ENCODE results near the gene LIPT2.
"Not testable (repeated sequence)": the region's sequence is repeated elsewhere in the genome, so short reads cannot be mapped to it uniquely, and the experiment has no call there.

Gene LIPT2

GRCh38 chr11:74492974-74493790 is at the start of gene LIPT2:
Gene LIPT2 (minus strand): TSS chr11:74493724. CDS start chr11:74493703, 21 bp downstream.
- TF ChIP-seq CTCF (conservative IDR thresholded peaks at IDR 0.05; ENCODE audit: control insufficient read depth, insufficient read depth, low read depth, low read length) = no peak
- H3K4me3 ChIP-seq (ENCODE audit: control insufficient read depth, low read depth, low read length) = peak within 1 kb of the TSS; percentile 52
- DNase-seq (ENCODE audit: low read depth) = peak; percentile 96

DNA sequence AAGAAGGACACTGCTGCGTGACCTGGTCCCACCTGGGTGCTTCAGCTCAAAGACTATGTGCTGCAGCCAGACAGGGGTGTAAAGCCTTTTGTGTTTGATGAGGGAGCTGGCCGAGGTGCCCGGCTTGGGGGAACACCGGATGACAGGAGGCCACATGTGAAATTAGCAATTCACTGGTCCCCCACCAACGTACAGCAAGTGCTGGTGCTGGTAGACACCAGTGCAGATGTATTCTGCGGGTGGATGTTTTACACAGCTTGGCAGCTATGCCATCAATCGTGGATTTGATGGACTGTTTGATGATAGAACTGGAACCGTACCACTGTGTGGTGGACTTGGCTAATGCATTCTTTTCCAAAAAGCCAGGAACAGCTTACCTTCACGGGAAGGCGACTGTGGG is 47.9 kb upstream of the LIPT2 start:
- DNase-seq (ENCODE audit: low read depth) = no peak
- H3K4me3 ChIP-seq (ENCODE audit: control insufficient read depth, low read depth, low read length) = no peak overlapping the region
- TF ChIP-seq CTCF (conservative IDR thresholded peaks at IDR 0.05; ENCODE audit: control insufficient read depth, insufficient read depth, low read depth, low read length) = no peak

DNA sequence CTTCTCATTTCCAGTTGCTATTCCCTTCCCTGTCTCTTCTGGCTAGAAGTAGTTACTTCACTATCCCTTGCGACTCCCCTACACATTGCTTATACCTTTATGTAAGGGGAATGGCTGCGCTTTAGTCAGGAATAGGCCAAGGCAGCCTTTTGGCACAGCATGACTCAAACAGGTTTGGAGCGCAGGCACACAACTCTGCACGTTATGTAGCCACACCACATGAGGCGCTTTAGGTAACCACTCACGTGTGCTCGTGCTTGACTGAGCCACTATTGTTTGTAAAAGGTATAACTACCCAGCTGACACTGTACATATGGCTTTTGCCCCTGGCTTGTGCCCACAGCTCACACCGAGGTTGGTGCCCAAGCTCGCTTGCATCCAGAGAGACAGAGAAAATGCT is 46.7 kb upstream of the LIPT2 start:
- DNase-seq (ENCODE audit: low read depth) = no peak
- H3K4me3 ChIP-seq (ENCODE audit: control insufficient read depth, low read depth, low read length) = no peak overlapping the region
- TF ChIP-seq CTCF (conservative IDR thresholded peaks at IDR 0.05; ENCODE audit: control insufficient read depth, insufficient read depth, low read depth, low read length) = no peak

GRCh38 chr11:74538680-74539079 is 45.2 kb upstream of the LIPT2 start:
- TF ChIP-seq CTCF (conservative IDR thresholded peaks at IDR 0.05; ENCODE audit: control insufficient read depth, insufficient read depth, low read depth, low read length) = no peak
- no peak for DNase-seq (ENCODE audit: low read depth)

DNA sequence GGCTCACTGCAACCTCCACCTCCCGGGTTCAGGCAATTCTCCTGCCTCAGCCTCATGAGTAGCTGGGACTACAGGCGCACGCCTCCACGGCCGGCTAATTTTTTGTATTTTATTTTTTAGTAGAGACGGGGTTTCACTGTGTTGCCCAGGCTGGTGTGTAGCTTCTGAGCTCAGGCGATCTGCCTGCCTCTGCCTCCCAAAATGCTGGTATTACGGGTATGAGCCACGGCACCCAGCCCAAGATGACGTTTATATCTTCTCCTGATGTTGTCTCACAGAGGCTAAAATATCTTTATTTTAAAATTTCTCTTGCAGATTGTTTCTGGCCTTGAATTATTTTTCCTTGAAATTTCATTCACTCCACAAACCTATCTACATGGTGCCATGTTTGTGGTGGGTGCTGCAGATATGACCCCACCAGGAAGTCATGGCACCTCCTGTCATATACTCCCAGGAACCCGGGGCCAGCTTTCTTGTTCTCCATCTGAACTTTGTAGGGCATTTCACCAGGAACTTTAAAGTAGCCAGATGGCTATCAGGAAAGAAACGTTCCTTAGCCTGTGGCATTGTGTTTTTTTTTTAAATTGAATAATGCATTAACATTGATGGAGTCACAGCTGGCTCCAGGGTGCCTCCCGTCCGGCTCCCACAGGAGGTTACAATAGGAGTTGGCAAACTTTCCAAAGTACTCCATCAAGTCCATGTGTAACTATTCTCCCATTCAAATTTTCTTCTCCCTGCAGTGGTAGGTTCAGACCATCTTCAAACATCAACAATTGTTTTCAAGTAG is 42.0 kb upstream of the LIPT2 start:
- no peak for TF ChIP-seq CTCF (conservative IDR thresholded peaks at IDR 0.05; ENCODE audit: control insufficient read depth, insufficient read depth, low read depth, low read length)
- H3K4me3 ChIP-seq (ENCODE audit: control insufficient read depth, low read depth, low read length) = no peak overlapping the region
- no peak for DNase-seq (ENCODE audit: low read depth)

More at GRCh38 chr11:74538680-74539079, 45.2 kb upstream of the LIPT2 start:
- no peak overlapping the region for H3K4me3 ChIP-seq (ENCODE audit: control insufficient read depth, low read depth, low read length)

- not testable (repeated sequence) for DNase-seq (ENCODE audit: low read depth); H3K4me3 ChIP-seq (ENCODE audit: control insufficient read depth, low read depth, low read length)
Observed at GRCh38 chr11:74534946-74535275, 41.4 kb upstream of the LIPT2 start.
